ENCODE results near the gene TP73.

Gene TP73

DNA sequence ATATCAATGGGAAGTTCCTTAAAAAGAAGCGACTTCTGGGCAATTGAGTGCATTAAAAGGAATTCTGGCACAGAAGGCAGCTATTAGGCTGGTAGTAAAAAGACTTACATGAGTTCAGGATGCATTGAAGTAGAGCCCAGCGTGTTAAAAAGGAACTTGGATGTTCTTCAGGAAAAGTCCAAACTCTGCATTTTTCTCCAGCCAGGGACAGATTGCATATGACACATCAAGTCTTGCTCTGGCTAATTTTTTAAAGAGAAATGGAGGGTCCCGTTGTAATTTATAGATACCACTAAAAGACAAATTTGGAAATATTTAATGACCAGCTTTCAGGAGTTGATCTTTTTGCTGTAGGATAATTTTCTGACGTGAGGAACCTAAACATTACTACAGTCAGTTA lies 26.3 kb upstream of the TP73 start:
- TF ChIP-seq, protein P1, sequence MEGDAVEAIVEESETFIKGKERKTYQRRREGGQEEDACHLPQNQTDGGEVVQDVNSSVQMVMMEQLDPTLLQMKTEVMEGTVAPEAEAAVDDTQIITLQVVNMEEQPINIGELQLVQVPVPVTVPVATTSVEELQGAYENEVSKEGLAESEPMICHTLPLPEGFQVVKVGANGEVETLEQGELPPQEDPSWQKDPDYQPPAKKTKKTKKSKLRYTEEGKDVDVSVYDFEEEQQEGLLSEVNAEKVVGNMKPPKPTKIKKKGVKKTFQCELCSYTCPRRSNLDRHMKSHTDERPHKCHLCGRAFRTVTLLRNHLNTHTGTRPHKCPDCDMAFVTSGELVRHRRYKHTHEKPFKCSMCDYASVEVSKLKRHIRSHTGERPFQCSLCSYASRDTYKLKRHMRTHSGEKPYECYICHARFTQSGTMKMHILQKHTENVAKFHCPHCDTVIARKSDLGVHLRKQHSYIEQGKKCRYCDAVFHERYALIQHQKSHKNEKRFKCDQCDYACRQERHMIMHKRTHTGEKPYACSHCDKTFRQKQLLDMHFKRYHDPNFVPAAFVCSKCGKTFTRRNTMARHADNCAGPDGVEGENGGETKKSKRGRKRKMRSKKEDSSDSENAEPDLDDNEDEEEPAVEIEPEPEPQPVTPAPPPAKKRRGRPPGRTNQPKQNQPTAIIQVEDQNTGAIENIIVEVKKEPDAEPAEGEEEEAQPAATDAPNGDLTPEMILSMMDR (IDR thresholded peaks at IDR 0.05; ENCODE audit: low read depth, low read length, missing control alignments) = no peak
- H3K4me3 ChIP-seq (ENCODE audit: low read depth, low read length) = no peak overlapping the region; the same call in 1 of the 2 replicates
- DNase-seq (ENCODE audit: low read depth) = no peak

DNA sequence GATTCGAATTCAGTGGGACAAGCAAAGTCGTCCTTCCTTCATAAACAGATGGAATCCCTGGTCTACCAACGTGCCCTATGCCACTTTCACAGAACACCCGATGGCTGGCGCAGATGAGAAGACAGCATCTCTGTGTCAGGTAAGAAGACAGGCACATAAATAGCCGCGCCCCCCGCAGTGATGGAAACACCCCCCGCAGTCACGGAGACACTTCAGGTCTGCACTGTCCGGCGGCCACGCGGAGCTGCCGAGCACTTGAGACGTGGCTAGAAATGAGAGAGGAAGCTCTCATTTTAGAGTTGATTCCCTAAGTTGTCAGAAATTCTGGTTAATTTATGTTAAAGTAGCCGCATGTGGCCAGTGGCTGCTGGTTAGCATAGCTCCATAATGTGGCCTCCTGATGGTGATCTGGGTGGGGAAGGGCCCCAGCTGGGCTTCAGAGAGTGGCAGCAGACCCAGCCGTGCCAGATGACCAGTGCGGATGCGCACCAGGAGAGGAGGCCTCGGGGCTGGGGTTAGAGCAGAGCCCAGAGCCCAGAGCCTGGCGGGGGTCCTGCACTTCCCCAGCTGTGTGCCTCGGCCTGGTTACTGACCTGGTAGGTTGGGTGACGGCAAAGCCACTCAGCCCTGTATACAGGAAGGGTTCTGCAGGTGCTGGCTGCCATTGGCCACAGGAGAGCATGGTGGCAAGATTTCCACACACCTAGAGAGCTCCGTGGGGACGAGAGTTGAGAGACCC lies 24.6 kb upstream of the TP73 start:
- H3K4me3 ChIP-seq (ENCODE audit: low read depth, low read length) = no peak overlapping the region
- TF ChIP-seq, protein P1 (IDR thresholded peaks at IDR 0.05; ENCODE audit: low read depth, low read length, missing control alignments) = no peak
- DNase-seq (ENCODE audit: low read depth) = no peak

DNA sequence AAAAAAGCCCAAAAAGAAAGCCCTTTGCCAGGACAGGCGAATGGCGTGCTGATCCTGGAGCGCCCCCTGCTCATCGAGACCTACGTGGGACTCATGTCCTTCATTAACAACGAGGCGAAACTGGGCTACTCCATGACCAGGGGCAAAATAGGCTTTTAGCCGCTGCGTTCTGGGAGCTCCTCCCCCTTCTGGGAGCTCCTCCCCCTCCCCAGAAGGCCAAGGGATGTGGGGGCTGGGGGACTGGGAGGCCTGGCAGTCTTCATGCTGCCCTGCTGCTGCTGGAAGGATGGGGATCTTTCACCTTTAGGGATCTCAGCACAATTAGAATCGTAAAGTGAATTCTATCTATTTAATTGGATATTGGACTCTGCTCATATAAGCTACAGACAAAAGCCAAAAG lies 23.9 kb upstream of the TP73 start:
- H3K4me3 ChIP-seq (ENCODE audit: low read depth, low read length) = no peak overlapping the region
- TF ChIP-seq, protein P1 (IDR thresholded peaks at IDR 0.05; ENCODE audit: low read depth, low read length, missing control alignments) = no peak
- no peak for DNase-seq (ENCODE audit: low read depth)

DNA sequence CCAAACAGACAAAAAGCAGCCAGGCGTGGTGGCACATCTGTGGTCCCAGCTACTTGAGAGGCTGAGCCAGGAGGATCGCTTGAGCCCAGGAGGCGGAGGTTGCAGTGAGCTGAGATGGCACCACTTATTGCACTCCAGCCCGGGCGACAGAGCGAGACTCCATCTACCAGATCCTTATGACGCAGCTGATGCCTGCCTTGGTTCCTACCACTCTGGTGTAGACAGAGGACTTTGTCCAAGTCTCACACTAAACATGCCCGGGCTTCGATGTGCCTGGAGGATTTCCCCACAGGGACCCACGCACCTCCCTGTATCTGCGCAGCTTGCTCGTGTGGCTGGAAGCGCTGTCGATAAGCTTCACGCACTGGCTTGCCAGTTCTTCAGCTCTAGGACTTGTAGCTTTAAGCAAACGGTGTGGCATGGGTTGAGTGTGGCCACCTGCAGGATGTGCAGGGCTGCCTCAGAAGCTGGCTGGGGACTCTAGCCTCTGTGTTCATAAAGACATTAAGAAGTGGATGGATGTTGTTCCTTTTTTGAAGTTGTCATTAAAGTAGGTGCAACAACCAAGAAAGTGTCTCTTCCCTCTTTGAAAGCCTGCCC lies 22.7 kb upstream of the TP73 start:
- H3K4me3 ChIP-seq (ENCODE audit: low read depth, low read length) = no peak overlapping the region
- TF ChIP-seq, protein P1 (IDR thresholded peaks at IDR 0.05; ENCODE audit: low read depth, low read length, missing control alignments) = no peak
- no peak for DNase-seq (ENCODE audit: low read depth)

DNA sequence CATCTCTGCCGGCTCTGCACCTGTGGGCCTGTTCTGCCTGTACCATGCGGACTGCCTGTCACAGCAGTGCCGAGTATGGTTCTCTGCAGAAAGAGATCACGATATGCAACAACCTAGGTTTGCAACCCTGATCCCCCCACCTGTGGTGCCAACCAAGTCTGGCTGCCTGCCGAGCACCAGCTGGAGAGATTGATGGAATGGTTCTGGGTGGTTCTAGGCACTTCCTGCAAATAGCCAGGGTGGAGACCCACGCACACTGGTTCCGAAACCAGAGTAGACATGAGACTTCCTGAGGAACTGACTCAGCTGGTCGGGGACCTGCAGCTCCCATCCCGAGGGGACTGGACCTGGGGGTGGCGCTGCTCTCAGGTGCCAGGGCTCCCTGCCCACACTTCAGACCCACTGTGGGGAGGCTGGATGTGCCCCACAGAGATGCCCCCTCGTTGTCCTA lies 22.1 kb upstream of the TP73 start:
- TF ChIP-seq, protein P1 (IDR thresholded peaks at IDR 0.05; ENCODE audit: low read depth, low read length, missing control alignments) = no peak
- H3K4me3 ChIP-seq (ENCODE audit: low read depth, low read length) = no peak overlapping the region
- no peak for DNase-seq (ENCODE audit: low read depth)

DNA sequence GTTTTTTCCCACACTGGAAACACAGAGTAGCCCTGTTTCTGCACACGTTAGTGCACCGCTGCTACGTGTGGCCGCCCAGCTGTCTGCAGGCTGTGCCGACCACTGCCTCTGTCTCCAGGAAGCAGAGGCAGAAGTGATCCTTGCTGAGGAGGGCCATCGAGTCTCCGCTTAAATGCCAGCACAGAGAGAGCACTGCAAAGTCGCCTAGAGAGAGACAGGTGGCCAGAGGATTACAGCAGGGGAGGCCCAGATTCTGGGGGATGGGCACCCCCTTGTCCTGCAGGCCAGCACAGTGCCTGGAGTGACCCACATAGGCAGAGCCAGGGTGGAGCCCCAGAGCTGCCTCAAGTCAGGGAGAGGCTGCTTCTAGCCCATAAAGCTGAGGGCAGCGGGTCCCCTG lies 21.4 kb upstream of the TP73 start:
- H3K4me3 ChIP-seq (ENCODE audit: low read depth, low read length) = no peak overlapping the region
- no peak for DNase-seq (ENCODE audit: low read depth)
- TF ChIP-seq, protein P1 (IDR thresholded peaks at IDR 0.05; ENCODE audit: low read depth, low read length, missing control alignments) = no peak

All from GM12864 (cell line).